Activated T-helper 17 cell treated with anti-CD3 and anti-CD28 coated beads, Interleukin-2, amount 50 U/mL, for 72 hours (primary cell): ENCODE measurements around the gene COL5A1. TPM values are rescaled to one million over a fixed set of nuclear protein-coding genes. Genes with fewer than 3 reads are reported as not detected.
"Not testable (repeated sequence)": the region's sequence is repeated elsewhere in the genome, so short reads cannot be mapped to it uniquely, and the experiment has no call there.

Source experiments
- ATAC-seq: fragments of 150-1000 bp; cut with Tn5 transposase; replicated peaks from 2 replicates; pipeline ENCODE4 v1.10.0; 2021; ENCODE audit warnings: mild to moderate bottlenecking, moderate library complexity
- H3K27ac Mint-ChIP-seq: one replicate; pipeline ENCODE4 v1.8.0; 2022; ENCODE audit warnings: mixed read lengths
- H3K27me3 Mint-ChIP-seq: one replicate; pipeline ENCODE4 v1.8.0; 2022; ENCODE audit warnings: mixed read lengths
- H3K36me3 Mint-ChIP-seq: one replicate; pipeline ENCODE4 v1.8.0; 2022; ENCODE audit warnings: low read depth, mild to moderate bottlenecking, mixed read lengths
- H3K4me1 Mint-ChIP-seq: one replicate; pipeline ENCODE4 v1.8.0; 2022; ENCODE audit warnings: mixed read lengths
- H3K4me3 Mint-ChIP-seq: one replicate; pipeline ENCODE4 v1.8.0; 2022; ENCODE audit warnings: mild to moderate bottlenecking, mixed read lengths
- H3K9me3 Mint-ChIP-seq: one replicate; pipeline ENCODE4 v1.8.0; 2022; ENCODE audit warnings: mixed read lengths
- total RNA-seq, 2 donors: library from RNA; stranded (reverse); gene quantifications; one replicate each; pipeline ENCODE4 v1.2.3, GENCODE V29; 2022

COL5A1 gene
- total RNA-seq, 2 donors from 2014 or later, result 0.50 to 1.3 TPM

GRCh38 chr9:134709512-134710270 is 68.1 kb downstream of the COL5A1 start:
- no peaks in the 10 kb centered on the region for H3K27me3 Mint-ChIP-seq
- H3K36me3 Mint-ChIP-seq, result no peaks in the 10 kb centered on the region
- no peak for ATAC-seq
- H3K4me3 Mint-ChIP-seq, result no peak overlapping the region
- no peaks in the 10 kb centered on the region for H3K4me1 Mint-ChIP-seq
- no peak overlapping the region for H3K27ac Mint-ChIP-seq
- no peaks in the 10 kb centered on the region for H3K9me3 Mint-ChIP-seq

DNA sequence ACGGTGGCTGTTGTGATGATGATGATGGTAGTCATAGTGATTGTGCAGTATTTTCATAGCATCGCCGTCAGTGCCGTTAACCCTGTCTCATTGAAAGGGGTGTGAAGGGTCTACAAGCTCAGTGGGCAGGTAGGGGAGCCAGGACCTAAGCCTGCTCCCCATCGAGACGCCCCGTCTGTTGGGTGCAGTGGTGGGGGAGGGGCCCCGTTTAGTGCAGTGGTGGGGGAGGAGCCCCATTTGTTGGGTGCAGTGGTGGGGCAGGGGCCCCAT is 68.6 kb downstream of the COL5A1 start:
- H3K9me3 Mint-ChIP-seq, result no peaks in the 10 kb centered on the region
- ATAC-seq, result no peak
- H3K27me3 Mint-ChIP-seq, result no peaks in the 10 kb centered on the region
- H3K4me3 Mint-ChIP-seq, result no peak overlapping the region
- H3K36me3 Mint-ChIP-seq, result no peaks in the 10 kb centered on the region
- H3K4me1 Mint-ChIP-seq, result no peaks in the 10 kb centered on the region
- no peak overlapping the region for H3K27ac Mint-ChIP-seq

- Mint-ChIP-seq H3K36me3 (no peaks in the 10 kb centered on the region), H3K9me3 (no peaks in the 10 kb centered on the region), H3K27ac (no peak overlapping the region), H3K4me1 (peaks cover 5% of the 10 kb centered on the region), H3K4me3 (no peak overlapping the region), H3K27me3 (no peaks in the 10 kb centered on the region)
- ATAC-seq, result no peak
These were observed 69.3 kb downstream of the COL5A1 start for GRCh38 chr9:134710901-134711300.

DNA sequence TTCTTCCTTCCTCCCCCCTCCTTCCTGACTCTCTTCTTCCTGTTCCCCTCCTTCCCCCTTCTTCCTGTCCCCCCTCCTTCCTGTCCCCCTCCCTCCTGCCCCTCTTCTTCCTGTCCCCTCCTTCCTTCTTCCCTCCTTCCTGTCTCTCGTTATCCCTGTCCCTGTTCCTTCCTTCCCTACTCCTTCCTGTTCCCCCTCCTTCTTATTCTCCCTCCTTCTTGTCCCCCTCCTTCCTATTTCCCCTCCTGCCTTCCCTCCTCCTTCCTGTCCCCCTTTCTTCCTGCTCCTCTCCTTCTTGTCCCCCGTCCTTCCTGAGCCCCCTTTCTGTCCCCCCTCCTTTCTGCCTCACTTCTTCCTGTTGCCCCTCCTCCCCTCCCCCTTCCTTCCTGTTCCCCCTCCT is 70.6 kb downstream of the COL5A1 start:
- Mint-ChIP-seq H3K27me3 (no peaks in the 10 kb centered on the region), H3K4me1 (peaks cover 7% of the 10 kb centered on the region), H3K9me3 (no peaks in the 10 kb centered on the region), H3K36me3 (no peaks in the 10 kb centered on the region), H3K4me3 (no peak overlapping the region), H3K27ac (peak overlapping the region; percentile 46)
- ATAC-seq, result no peak

GRCh38 chr9:134712926-134713325 is 71.3 kb downstream of the COL5A1 start:
- Mint-ChIP-seq H3K27me3 (no peaks in the 10 kb centered on the region), H3K36me3 (no peaks in the 10 kb centered on the region), H3K4me1 (peaks cover 7% of the 10 kb centered on the region), H3K4me3 (no peak overlapping the region), H3K27ac (peak overlapping the region; percentile 46), H3K9me3 (no peaks in the 10 kb centered on the region)
- no peak for ATAC-seq

DNA sequence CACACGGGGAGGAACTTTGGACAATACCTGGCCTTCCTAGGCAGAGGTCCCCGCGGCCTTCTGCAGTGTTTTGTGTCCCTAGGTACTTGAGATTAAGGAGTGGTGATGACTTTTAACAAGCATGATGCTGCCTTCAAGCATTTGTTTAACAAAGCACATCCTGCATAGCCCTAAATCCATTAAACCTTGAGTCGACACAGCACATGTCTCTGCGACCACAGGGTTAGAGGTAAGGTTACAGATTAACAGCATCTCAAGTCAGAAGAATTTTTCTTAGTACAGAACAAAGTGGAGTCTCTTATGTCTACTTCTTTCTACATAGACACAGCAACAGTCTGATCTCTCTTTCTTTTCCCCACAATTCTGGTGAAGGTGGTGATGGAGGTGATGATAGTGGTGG is 73.9 kb downstream of the COL5A1 start:
- H3K27me3 Mint-ChIP-seq, H3K4me3 Mint-ChIP-seq, H3K27ac Mint-ChIP-seq, H3K4me1 Mint-ChIP-seq, ATAC-seq, H3K9me3 Mint-ChIP-seq, H3K36me3 Mint-ChIP-seq: not testable (repeated sequence)

DNA sequence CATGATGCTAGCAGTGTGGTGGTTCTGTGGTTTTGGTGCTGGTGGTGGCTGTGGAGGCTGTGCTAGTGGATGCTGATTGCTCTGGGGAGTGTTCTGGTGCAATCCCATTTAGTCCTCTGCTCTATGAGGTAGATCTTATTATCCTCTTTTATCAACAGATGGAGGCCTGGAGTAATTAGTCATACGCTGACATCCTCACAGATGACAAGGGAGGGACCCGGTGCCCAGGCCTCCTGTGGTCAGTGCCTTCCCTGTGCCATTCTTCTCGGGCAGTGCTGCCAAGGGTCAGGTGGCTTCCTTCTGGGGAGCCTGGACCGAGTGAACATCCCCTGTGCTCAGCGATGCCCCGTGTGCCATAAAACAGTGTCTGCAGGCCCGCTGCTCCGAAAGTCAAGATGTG is 74.5 kb downstream of the COL5A1 start:
- no peak overlapping the region for H3K4me3 Mint-ChIP-seq
- ATAC-seq, result no peak
- H3K9me3 Mint-ChIP-seq, result no peaks in the 10 kb centered on the region
- peaks cover 7% of the 10 kb centered on the region for H3K4me1 Mint-ChIP-seq
- no peak overlapping the region for H3K27ac Mint-ChIP-seq
- H3K27me3 Mint-ChIP-seq, result no peaks in the 10 kb centered on the region
- H3K36me3 Mint-ChIP-seq, result no peaks in the 10 kb centered on the region

- H3K9me3 Mint-ChIP-seq, result no peaks in the 10 kb centered on the region
- no peaks in the 10 kb centered on the region for H3K27me3 Mint-ChIP-seq
- no peak overlapping the region for H3K4me3 Mint-ChIP-seq
- no peak overlapping the region for H3K27ac Mint-ChIP-seq
- no peak for ATAC-seq
- H3K4me1 Mint-ChIP-seq, result peaks cover 7% of the 10 kb centered on the region
- H3K36me3 Mint-ChIP-seq, result no peaks in the 10 kb centered on the region
These were observed 75.5 kb downstream of the COL5A1 start for GRCh38 chr9:134717056-134717455.

DNA sequence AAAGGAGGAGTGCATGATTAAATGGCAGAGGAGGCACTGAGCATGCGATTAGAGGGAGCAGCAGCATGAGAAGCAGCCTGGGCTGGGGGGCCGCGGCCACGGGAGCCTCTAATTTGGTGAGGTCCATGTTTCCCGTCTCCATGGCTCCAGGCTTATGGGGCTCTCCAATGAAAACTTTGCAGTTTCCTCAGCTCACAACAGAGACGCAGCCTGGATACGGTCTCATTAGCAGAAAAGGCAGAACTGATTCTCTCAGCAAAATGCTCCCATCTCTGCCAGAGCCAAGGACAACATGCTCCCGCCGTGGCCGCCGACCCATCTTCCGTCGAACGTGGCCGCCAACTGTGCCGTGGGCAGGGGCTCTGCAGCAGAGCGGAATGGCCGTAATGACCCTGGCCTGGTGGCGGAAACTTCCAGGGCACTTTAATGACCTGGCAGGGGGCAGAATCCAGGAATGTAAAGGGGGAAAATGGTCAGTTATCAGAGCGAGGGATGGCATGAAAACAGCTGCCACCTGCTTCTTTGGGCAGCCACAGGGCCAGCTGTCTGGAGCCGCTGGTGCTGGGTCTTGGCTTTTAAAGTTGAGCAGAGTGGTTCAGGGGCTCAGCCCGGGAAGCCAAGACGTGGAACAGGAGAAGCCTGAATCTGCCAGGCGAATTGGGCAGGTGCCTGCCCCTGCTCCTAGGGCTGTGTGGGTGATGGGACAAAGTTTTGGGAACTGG is 76.5 kb downstream of the COL5A1 start:
- no peak for ATAC-seq
- no peak overlapping the region for H3K27ac Mint-ChIP-seq
- peaks cover 7% of the 10 kb centered on the region for H3K4me1 Mint-ChIP-seq
- no peaks in the 10 kb centered on the region for H3K9me3 Mint-ChIP-seq
- no peak overlapping the region for H3K4me3 Mint-ChIP-seq
- peaks cover 3% of the 10 kb centered on the region for H3K27me3 Mint-ChIP-seq
- H3K36me3 Mint-ChIP-seq, result no peaks in the 10 kb centered on the region

- Mint-ChIP-seq H3K4me3 (no peak overlapping the region), H3K4me1 (peaks cover 7% of the 10 kb centered on the region), H3K36me3 (no peaks in the 10 kb centered on the region), H3K27ac (no peak overlapping the region), H3K9me3 (no peaks in the 10 kb centered on the region), H3K27me3 (peaks cover 3% of the 10 kb centered on the region)
- ATAC-seq, result no peak
These were observed 77.7 kb downstream of the COL5A1 start for GRCh38 chr9:134719331-134719730.

GRCh38 chr9:134720136-134720753 is 78.6 kb downstream of the COL5A1 start:
- Mint-ChIP-seq H3K9me3 (no peaks in the 10 kb centered on the region), H3K36me3 (no peaks in the 10 kb centered on the region), H3K4me3 (no peak overlapping the region), H3K4me1 (peaks cover 7% of the 10 kb centered on the region), H3K27me3 (peaks cover 3% of the 10 kb centered on the region), H3K27ac (no peak overlapping the region)
- no peak for ATAC-seq

DNA sequence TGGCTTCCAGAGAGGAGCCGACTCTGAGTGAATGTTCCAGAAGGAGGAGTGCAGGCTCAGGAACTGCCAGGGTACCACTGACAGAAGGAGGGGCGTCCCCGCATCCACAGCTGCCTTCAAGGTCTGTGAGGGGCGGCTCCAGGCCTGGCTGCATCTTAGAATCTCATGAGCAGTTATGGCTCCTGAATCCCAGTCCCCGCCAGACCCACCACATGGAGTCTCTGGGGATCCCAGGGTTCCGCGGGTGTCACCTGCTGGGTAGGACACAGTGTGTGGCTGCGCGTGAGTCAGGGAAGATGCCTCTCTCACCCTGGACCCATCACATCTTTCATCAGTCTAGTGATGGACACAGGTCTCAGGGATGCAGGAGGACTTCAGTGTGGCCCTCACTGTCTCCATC is 79.2 kb downstream of the COL5A1 start:
- peaks cover 9% of the 10 kb centered on the region for H3K4me1 Mint-ChIP-seq
- ATAC-seq, result no peak
- H3K9me3 Mint-ChIP-seq, result no peaks in the 10 kb centered on the region
- H3K36me3 Mint-ChIP-seq, result no peaks in the 10 kb centered on the region
- no peak overlapping the region for H3K4me3 Mint-ChIP-seq
- H3K27me3 Mint-ChIP-seq, result peaks cover 3% of the 10 kb centered on the region
- no peak overlapping the region for H3K27ac Mint-ChIP-seq

- no peak for ATAC-seq
- no peaks in the 10 kb centered on the region for H3K36me3 Mint-ChIP-seq
- no peaks in the 10 kb centered on the region for H3K9me3 Mint-ChIP-seq
- peaks cover 3% of the 10 kb centered on the region for H3K27me3 Mint-ChIP-seq
- H3K4me3 Mint-ChIP-seq, result no peak overlapping the region
- H3K4me1 Mint-ChIP-seq, result peaks cover 6% of the 10 kb centered on the region
- H3K27ac Mint-ChIP-seq, result no peak overlapping the region
These were observed 79.7 kb downstream of the COL5A1 start for GRCh38 chr9:134721344-134721743.

- peaks cover 3% of the 10 kb centered on the region for H3K27me3 Mint-ChIP-seq
- ATAC-seq, result no peak
- no peaks in the 10 kb centered on the region for H3K36me3 Mint-ChIP-seq
- H3K4me3 Mint-ChIP-seq, result no peak overlapping the region
- peaks cover 6% of the 10 kb centered on the region for H3K4me1 Mint-ChIP-seq
- H3K27ac Mint-ChIP-seq, result no peak overlapping the region
- no peaks in the 10 kb centered on the region for H3K9me3 Mint-ChIP-seq
These were observed 80.6 kb downstream of the COL5A1 start for GRCh38 chr9:134722120-134722701.

GRCh38 chr9:134723037-134723436 is 81.4 kb downstream of the COL5A1 start:
- no peak overlapping the region for H3K4me3 Mint-ChIP-seq
- no peaks in the 10 kb centered on the region for H3K36me3 Mint-ChIP-seq
- no peak for ATAC-seq
- H3K27ac Mint-ChIP-seq, result no peak overlapping the region
- H3K4me1 Mint-ChIP-seq, result peaks cover 6% of the 10 kb centered on the region
- no peaks in the 10 kb centered on the region for H3K9me3 Mint-ChIP-seq
- H3K27me3 Mint-ChIP-seq, result peaks cover 3% of the 10 kb centered on the region
